Naive thymus-derived CD4-positive, alpha-beta T cell (primary cell): ENCODE results near the gene TXNDC5. TPM values are rescaled to one million over a fixed set of nuclear protein-coding genes. Genes with fewer than 3 reads are reported as not detected.

Source experiments
- ATAC-seq: fragments of 150-1000 bp; cut with Tn5 transposase; 2 replicates; pipeline ENCODE4 v1.10.0; 2021; ENCODE audit warnings: mild to moderate bottlenecking, moderate library complexity
- CTCF ChIA-PET: fragments of 350-600 bp; sonication (Branson Sonifier 250); formaldehyde crosslinking; loops from one replicate; lab custom pipeline; 2021; ENCODE audit warnings: antibody characterized with exemption; lab: Charles Lee
- POLR2A ChIA-PET: fragments of 350-600 bp; sonication (Branson Sonifier 250); formaldehyde crosslinking; loops from one replicate; lab custom pipeline; 2021; ENCODE audit warnings: antibody characterized with exemption, inconsistent platforms; lab: Charles Lee
- DNase-seq, 9 donors: peaks; one replicate each; pipeline versions ENCODE4 v3.0.0 to v3.0.0-alpha.2; 2020 to 2022; ENCODE audit warnings: mixed read lengths in 1 of 9
- H3K27ac ChIP-seq: one replicate; pipeline ENCODE4 v1.7.0; 2013; ENCODE audit warnings: mild to moderate bottlenecking, low read depth, low read length, moderate library complexity
- H3K27me3 ChIP-seq, 2 donors: one replicate each; pipeline ENCODE4 v1.7.0; 2013; ENCODE audit warnings: low read length in 2 of 2, mild to moderate bottlenecking in 2 of 2, moderate library complexity in 2 of 2; ENCODE audit not compliant: control insufficient read depth in 2 of 2, insufficient read depth in 2 of 2
- H3K36me3 ChIP-seq, 3 experiments: 1 replicate in 2 of 3; 2 replicates in 1 of 3; pipeline ENCODE4 v1.7.0; 2013; ENCODE audit warnings: low read length in 3 of 3, mild to moderate bottlenecking in 3 of 3, moderate library complexity in 1 of 3; ENCODE audit not compliant: insufficient read depth in 3 of 3, control insufficient read depth in 2 of 3
- H3K4me1 ChIP-seq, 2 donors: one replicate each; pipeline ENCODE4 v1.7.0; 2013; ENCODE audit warnings: low read length in 2 of 2, mild to moderate bottlenecking in 2 of 2, moderate library complexity in 1 of 2; ENCODE audit not compliant: control insufficient read depth in 2 of 2, insufficient read depth in 2 of 2
- H3K4me3 ChIP-seq: 2 replicates; pipeline ENCODE4 v1.7.0; 2013; ENCODE audit warnings: mild to moderate bottlenecking, low read length
- H3K9me3 ChIP-seq, 3 experiments: 1 replicate in 2 of 3; 2 replicates in 1 of 3; pipeline ENCODE4 v1.7.0; 2013; ENCODE audit warnings: low read length in 3 of 3; ENCODE audit not compliant: control insufficient read depth in 2 of 3
- H3K27ac Mint-ChIP-seq, 9 donors: one replicate each; pipeline ENCODE4 v1.8.0; 2020 to 2022; ENCODE audit warnings: mixed read lengths in 9 of 9, mild to moderate bottlenecking in 8 of 9, moderate library complexity in 5 of 9, inconsistent platforms in 2 of 9
- H3K27me3 Mint-ChIP-seq, 5 donors: one replicate each; pipeline ENCODE4 v1.8.0; 2021 to 2022; ENCODE audit warnings: mixed read lengths in 5 of 5, mild to moderate bottlenecking in 1 of 5
- H3K36me3 Mint-ChIP-seq, 5 donors: one replicate each; pipeline ENCODE4 v1.8.0; 2020 to 2022; ENCODE audit warnings: mixed read lengths in 5 of 5, mild to moderate bottlenecking in 3 of 5, inconsistent platforms in 1 of 5
- H3K4me1 Mint-ChIP-seq, 7 donors: one replicate each; pipeline ENCODE4 v1.8.0; 2020 to 2022; ENCODE audit warnings: mixed read lengths in 7 of 7, mild to moderate bottlenecking in 3 of 7, inconsistent platforms in 1 of 7
- H3K4me3 Mint-ChIP-seq, 10 donors: one replicate each; pipeline ENCODE4 v1.8.0; 2020 to 2022; ENCODE audit warnings: mild to moderate bottlenecking in 10 of 10, mixed read lengths in 10 of 10, moderate library complexity in 6 of 10, inconsistent platforms in 2 of 10
- H3K9me3 Mint-ChIP-seq, 11 donors: one replicate each; pipeline ENCODE4 v1.8.0; 2020 to 2022; ENCODE audit warnings: mixed read lengths in 11 of 11, mild to moderate bottlenecking in 4 of 11, inconsistent platforms in 1 of 11, moderate library complexity in 1 of 11
- intact Hi-C, 2 donors: fragments of 100-400 bp; cut with micrococcal nuclease; formaldehyde crosslinking; loops; one replicate each; pipeline ENCODE4 v1.15.1; 2023
- polyA plus RNA-seq, 2 donors: library from polyadenylated mRNA; unstranded; fragments of 300-500 nt; fragmentation: Illumina TruSeq; gene quantifications; one replicate each; pipeline ENCODE4 v1.2.3, GENCODE V29; 2021
- total RNA-seq, 6 experiments: library from RNA in 5 of 6; stranded (reverse) in 5 of 6; gene quantifications; 1 replicate in 5 of 6; 2 replicates in 1 of 6; pipeline ENCODE4 v1.2.3 and lab custom pipeline; 2021 to 2026

TXNDC5 gene
- total and polyA plus RNA-seq, 7 experiments from 2014 or later, result 11.5 to 48.6 (median 21.4) TPM

DNA sequence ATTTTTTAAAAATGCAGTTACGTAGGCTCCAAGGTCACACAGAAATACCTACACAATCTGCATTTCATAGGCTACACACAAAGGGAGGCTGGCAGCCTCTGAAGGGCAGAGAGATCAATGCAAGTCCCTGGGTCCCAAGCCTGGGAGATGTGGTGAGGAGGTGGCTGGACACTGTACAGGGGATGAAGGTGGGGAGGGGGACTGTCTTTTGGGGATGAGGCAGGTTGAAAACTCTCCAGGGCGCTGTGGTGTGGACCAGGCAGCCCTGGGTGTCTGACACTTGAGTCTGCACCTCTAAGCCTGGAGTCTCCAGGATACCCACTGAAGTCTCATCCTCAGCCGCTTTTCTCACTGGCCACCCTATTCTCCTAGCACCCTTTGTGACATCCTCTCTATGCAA, 24.5 kb downstream of the TXNDC5 start:
- Mint-ChIP-seq H3K27ac (no peak overlapping the region), H3K9me3 (no peaks in the 10 kb centered on the region), H3K36me3 (peaks cover 14 to 68% (median 37%) of the 10 kb centered on the region in 5 donors), H3K4me3 (no peak overlapping the region), H3K4me1 (no peaks in the 10 kb centered on the region), H3K27me3 (no peaks in the 10 kb centered on the region)
- H3K27ac ChIP-seq, result no peak overlapping the region
- ChIA-PET CTCF (no interaction called here), POLR2A (no interaction called here)
- H3K4me3 ChIP-seq, result no peak overlapping the region
- H3K4me1 ChIP-seq, result no peaks in the 10 kb centered on the region
- ATAC-seq, result no peak
- H3K36me3 ChIP-seq, result peaks cover 3 to 68% (median 4%) of the 10 kb centered on the region in 3 experiments
- intact Hi-C loops, result no loop called here
- no peaks in the 10 kb centered on the region for H3K9me3 ChIP-seq
- DNase-seq, result no peak
- H3K27me3 ChIP-seq, result no peaks in the 10 kb centered on the region

DNA sequence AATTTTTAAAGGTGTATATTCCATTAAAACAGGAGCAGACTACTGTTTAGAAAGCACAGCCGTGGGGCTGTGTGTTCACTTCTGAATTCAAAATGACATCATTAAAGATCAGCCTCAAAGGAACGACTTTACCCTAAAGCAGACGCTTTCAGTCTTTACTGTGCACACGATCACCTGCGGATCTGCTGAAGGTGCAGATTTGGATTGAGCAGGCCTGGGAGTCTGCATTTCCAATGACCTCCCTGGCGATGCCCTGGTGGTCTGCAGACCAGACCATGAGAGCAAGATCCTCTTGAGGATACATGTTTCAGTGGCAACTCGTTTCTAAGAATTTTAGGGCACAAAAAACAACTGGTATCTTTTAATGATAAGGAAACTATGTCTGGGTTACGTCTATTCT, 27.2 kb downstream of the TXNDC5 start:
- H3K4me1 Mint-ChIP-seq, result no peaks in the 10 kb centered on the region
- no peaks in the 10 kb centered on the region for H3K27me3 Mint-ChIP-seq
- no peaks in the 10 kb centered on the region for H3K9me3 Mint-ChIP-seq
- Histone ChIP-seq H3K36me3 (peaks cover 3 to 60% (median 4%) of the 10 kb centered on the region in 3 experiments), H3K9me3 (no peaks in the 10 kb centered on the region), H3K4me1 (no peaks in the 10 kb centered on the region), H3K27me3 (no peaks in the 10 kb centered on the region), H3K27ac (no peak overlapping the region), H3K4me3 (no peak overlapping the region)
- ATAC-seq (no peak), DNase-seq (no peak)
- POLR2A ChIA-PET, result no interaction called here
- intact Hi-C loops, result no loop called here
- CTCF ChIA-PET, result no interaction called here
- peaks cover 7 to 56% (median 49%) of the 10 kb centered on the region in 5 donors for H3K36me3 Mint-ChIP-seq
- no peak overlapping the region for H3K27ac Mint-ChIP-seq
- H3K4me3 Mint-ChIP-seq, result no peak overlapping the region

DNA sequence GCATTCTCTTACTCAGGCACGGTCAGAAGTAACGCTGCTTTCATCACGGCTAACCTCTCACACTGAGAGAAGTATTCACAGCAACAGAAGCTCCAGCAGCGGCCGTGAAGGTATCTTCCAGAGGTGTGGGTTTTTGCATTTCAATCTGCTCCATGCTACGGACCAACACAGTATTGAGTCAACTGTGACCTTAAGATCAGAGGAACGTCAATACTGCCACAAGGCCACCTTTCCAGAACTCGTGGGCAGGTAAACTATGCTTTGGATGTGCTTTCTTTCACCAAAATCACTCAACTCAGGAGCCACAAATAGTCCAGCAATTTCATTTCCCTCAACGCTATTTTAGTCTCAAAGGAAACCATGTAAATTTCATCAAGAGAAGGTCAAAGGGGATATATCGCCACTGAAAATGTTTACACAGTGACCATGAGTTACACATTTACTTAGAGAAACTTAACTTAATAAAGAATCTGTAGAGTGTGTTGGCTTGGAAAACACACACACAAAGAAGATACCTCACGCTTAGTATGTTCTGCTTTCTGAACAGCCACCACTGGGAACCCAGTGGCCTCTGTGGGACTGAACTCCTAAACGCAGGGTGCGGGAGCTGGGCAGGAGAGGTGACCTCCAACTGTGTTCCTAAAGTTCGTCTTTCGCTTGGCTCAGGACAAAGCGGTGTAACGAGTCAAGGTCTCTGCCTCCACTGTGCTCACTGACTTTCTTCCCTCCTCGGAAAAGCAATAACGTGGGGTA, 27.9 kb downstream of the TXNDC5 start:
- H3K27ac ChIP-seq, result no peak overlapping the region
- Mint-ChIP-seq H3K27ac (no peak overlapping the region), H3K27me3 (no peaks in the 10 kb centered on the region), H3K4me1 (no peaks in the 10 kb centered on the region), H3K36me3 (peaks cover 7 to 51% (median 43%) of the 10 kb centered on the region in 5 donors), H3K4me3 (no peak overlapping the region), H3K9me3 (no peaks in the 10 kb centered on the region)
- no peaks in the 10 kb centered on the region for H3K4me1 ChIP-seq
- H3K36me3 ChIP-seq, result peaks cover 3 to 53% (median 4%) of the 10 kb centered on the region in 3 experiments
- H3K27me3 ChIP-seq, result no peaks in the 10 kb centered on the region
- ChIA-PET POLR2A (no interaction called here), CTCF (no interaction called here)
- intact Hi-C loops, result no loop called here
- no peak for DNase-seq
- no peaks in the 10 kb centered on the region for H3K9me3 ChIP-seq
- ATAC-seq, result no peak
- no peak overlapping the region for H3K4me3 ChIP-seq

DNA sequence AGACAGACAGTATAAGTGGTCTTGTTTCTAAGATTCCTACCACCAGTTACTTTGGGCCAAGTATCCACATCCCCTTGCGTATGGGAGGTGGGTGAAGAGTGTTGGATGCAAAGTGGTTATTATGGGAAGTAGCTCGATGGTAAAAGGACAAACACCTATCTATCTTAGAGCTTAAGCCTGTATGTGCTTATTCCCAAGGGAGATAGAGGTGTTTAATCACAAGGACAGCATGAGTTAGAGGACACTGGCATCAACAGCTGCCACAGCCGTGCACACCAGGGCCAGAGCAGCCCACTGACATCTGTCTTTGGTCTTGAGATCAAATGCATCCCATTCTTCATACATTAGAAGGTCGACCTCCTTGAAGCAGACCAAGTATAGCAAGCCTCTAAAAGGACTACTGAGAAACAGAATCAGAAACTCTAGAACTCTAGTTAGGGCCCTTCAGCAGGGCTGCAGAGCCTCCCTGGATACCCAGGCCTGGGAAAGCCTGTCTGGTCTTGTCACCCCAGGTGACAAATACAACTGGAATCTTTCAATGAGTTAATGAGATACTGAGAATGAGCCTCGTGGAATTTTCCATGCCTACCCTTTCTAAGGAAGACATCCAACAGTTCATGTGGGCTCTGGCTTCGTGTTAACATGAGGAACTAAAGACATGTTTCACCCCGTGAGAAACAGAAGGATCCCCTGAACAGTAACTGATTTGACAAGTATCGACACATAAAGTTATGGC, 28.7 kb downstream of the TXNDC5 start:
- H3K4me1 Mint-ChIP-seq, result no peaks in the 10 kb centered on the region
- H3K36me3 Mint-ChIP-seq, result peaks cover 3 to 47% (median 39%) of the 10 kb centered on the region in 5 donors
- ATAC-seq, result no peak
- ChIA-PET CTCF (no interaction called here), POLR2A (no interaction called here)
- Histone ChIP-seq H3K27ac (no peak overlapping the region), H3K9me3 (no peaks in the 10 kb centered on the region), H3K4me3 (no peak overlapping the region), H3K4me1 (no peaks in the 10 kb centered on the region), H3K27me3 (no peaks in the 10 kb centered on the region), H3K36me3 (peaks cover 3 to 51% (median 4%) of the 10 kb centered on the region in 3 experiments)
- no peaks in the 10 kb centered on the region for H3K27me3 Mint-ChIP-seq
- intact Hi-C loops, result no loop called here
- peaks cover 0 to under 1% (median 0%) of the 10 kb centered on the region in 11 donors for H3K9me3 Mint-ChIP-seq
- DNase-seq, result no peak
- H3K27ac Mint-ChIP-seq, result no peak overlapping the region
- H3K4me3 Mint-ChIP-seq, result no peak overlapping the region

DNA sequence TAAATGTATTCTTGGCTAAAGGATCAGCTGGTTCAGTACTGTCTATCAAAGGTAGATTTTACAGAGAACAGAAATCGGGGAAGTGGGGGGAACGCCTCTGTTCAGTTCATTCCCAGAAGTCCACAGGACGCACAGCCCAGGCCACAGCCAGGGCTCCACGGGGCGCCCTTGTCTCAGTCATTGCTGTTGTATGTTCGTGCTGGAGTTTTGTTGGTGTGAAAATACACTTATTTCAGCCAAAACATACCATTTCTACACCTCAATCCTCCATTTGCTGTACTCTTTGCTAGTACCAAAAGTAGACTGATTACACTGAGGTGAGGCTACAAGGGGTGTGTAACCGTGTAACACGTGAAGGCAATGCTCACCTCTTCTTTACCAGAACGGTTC, 29.9 kb downstream of the TXNDC5 start:
- Histone ChIP-seq H3K36me3 (peaks cover 3 to 40% (median 4%) of the 10 kb centered on the region in 3 experiments), H3K4me1 (no peaks in the 10 kb centered on the region), H3K9me3 (no peaks in the 10 kb centered on the region), H3K27ac (no peak overlapping the region), H3K27me3 (no peaks in the 10 kb centered on the region), H3K4me3 (no peak overlapping the region)
- Mint-ChIP-seq H3K9me3 (peaks cover 0 to 9% (median 0%) of the 10 kb centered on the region in 11 donors), H3K27me3 (no peaks in the 10 kb centered on the region), H3K36me3 (peaks cover 3 to 47% (median 37%) of the 10 kb centered on the region in 5 donors), H3K4me3 (no peak overlapping the region), H3K27ac (no peak overlapping the region), H3K4me1 (no peaks in the 10 kb centered on the region)
- ChIA-PET POLR2A (no interaction called here), CTCF (no interaction called here)
- no peak for ATAC-seq
- no peak for DNase-seq
- intact Hi-C loops, result no loop called here

DNA sequence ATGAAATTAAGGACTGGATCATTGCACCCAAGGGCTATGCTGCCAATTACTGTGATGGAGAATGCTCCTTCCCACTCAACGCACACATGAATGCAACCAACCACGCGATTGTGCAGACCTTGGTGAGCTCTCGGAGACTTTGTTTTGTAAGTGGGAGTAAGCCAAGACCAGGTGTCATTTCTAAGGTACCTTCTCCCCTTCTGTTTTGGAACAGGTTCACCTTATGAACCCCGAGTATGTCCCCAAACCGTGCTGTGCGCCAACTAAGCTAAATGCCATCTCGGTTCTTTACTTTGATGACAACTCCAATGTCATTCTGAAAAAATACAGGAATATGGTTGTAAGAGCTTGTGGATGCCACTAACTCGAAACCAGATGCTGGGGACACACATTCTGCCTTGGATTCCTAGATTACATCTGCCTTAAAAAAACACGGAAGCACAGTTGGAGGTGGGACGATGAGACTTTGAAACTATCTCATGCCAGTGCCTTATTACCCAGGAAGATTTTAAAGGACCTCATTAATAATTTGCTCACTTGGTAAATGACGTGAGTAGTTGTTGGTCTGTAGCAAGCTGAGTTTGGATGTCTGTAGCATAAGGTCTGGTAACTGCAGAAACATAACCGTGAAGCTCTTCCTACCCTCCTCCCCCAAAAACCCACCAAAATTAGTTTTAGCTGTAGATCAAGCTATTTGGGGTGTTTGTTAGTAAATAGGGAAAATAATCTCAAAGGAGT, 30.4 kb downstream of the TXNDC5 start:
- POLR2A ChIA-PET, result no interaction called here
- H3K9me3 Mint-ChIP-seq, result peaks cover 0 to 9% (median 0%) of the 10 kb centered on the region in 11 donors

More for the DNA sequence above, 30.4 kb downstream of the TXNDC5 start:
- Mint-ChIP-seq H3K36me3 (peaks cover 3 to 47% (median 36%) of the 10 kb centered on the region in 5 donors), H3K4me1 (no peaks in the 10 kb centered on the region), H3K27me3 (no peaks in the 10 kb centered on the region), H3K27ac (no peak overlapping the region), H3K4me3 (no peak overlapping the region)
- Histone ChIP-seq H3K4me1 (no peaks in the 10 kb centered on the region), H3K4me3 (no peak overlapping the region), H3K27me3 (no peaks in the 10 kb centered on the region), H3K9me3 (no peaks in the 10 kb centered on the region), H3K36me3 (peaks cover 3 to 34% (median 4%) of the 10 kb centered on the region in 3 experiments), H3K27ac (no peak overlapping the region)
- ATAC-seq (no peak), DNase-seq (no peak)
- intact Hi-C loops, result no loop called here
- CTCF ChIA-PET, result no interaction called here
